PC-3 (cell line): Measurements from ENCODE around the gene GPR143. TPM values are rescaled to one million over a fixed set of nuclear protein-coding genes. Genes with fewer than 3 reads are reported as not detected.

ENCODE experiments used
- ATAC-seq: fragments of 200-7000 bp; cut with Tn5 transposase; 2 replicates; pipeline ENCODE4 v1.9.1; 2020; ENCODE audit warnings: mild to moderate bottlenecking, moderate library complexity
- BruUV-seq: library from RNA; stranded (reverse); fragments of 400-500 nt; replicated peaks from 2 replicates; lab custom pipeline; 2021; lab: Mats Ljungman, UMichigan
- CTCF ChIA-PET: fragments of 300-600 bp; sonication (Branson Sonifier 250); formaldehyde crosslinking; loops from one replicate; lab custom pipeline; 2022; ENCODE audit warnings: antibody characterized with exemption; lab: Charles Lee
- POLR2A ChIA-PET: fragments of 300-600 bp; sonication (Branson Sonifier 250); formaldehyde crosslinking; loops from one replicate; lab custom pipeline; 2022; ENCODE audit warnings: antibody characterized with exemption; ENCODE audit not compliant: unreplicated experiment; lab: Charles Lee
- DNase-seq: peaks from one replicate; pipeline ENCODE4 v3.0.0-alpha.2; 2015
- H2AFZ ChIP-seq: fragments of 300-600 bp; sonication (generic); 2 replicates; pipeline ENCODE4 v1.6.0; 2016; ENCODE audit warnings: antibody characterized with exemption, low read length
- H3F3A ChIP-seq: fragments of 300-600 bp; sonication (generic); one replicate; pipeline ENCODE4 v1.6.0; 2017; ENCODE audit warnings: antibody characterized with exemption, low read length, control low read depth, mild to moderate bottlenecking; ENCODE audit not compliant: unreplicated experiment
- H3K27ac ChIP-seq: fragments of 300-600 bp; sonication (generic); 2 replicates; pipeline ENCODE4 v1.5.1; 2016; ENCODE audit warnings: mild to moderate bottlenecking, low read length
- H3K27me3 ChIP-seq: fragments of 300-600 bp; sonication (generic); 2 replicates; pipeline ENCODE4 v1.6.1; 2016; ENCODE audit warnings: low read length, mixed read lengths
- H3K36me3 ChIP-seq: fragments of 300-600 bp; sonication (generic); 2 replicates; pipeline ENCODE4 v1.6.1; 2016; ENCODE audit warnings: low read depth, mixed run types, low read length, mixed read lengths
- H3K4me1 ChIP-seq: fragments of 300-600 bp; sonication (generic); 2 replicates; pipeline ENCODE4 v1.5.1; 2016; ENCODE audit warnings: low read length; ENCODE audit not compliant: insufficient read depth
- H3K4me2 ChIP-seq: fragments of 300-600 bp; sonication (generic); 2 replicates; pipeline ENCODE4 v1.6.0; 2016; ENCODE audit warnings: low read length
- H3K4me3 ChIP-seq: fragments of 300-600 bp; sonication (generic); 2 replicates; pipeline ENCODE4 v1.5.1; 2016; ENCODE audit warnings: mild to moderate bottlenecking, low read length, mixed read lengths
- H3K79me2 ChIP-seq: fragments of 300-600 bp; sonication (generic); 2 replicates; pipeline ENCODE4 v1.6.1; 2017; ENCODE audit warnings: low read length, mixed read lengths
- H3K9ac ChIP-seq: fragments of 300-600 bp; sonication (generic); 2 replicates; pipeline ENCODE4 v1.6.0; 2016; ENCODE audit warnings: mild to moderate bottlenecking, low read length
- H3K9me2 ChIP-seq: fragments of 300-600 bp; sonication (generic); replicated peaks from 2 replicates; pipeline ENCODE4 v1.6.1; 2016; ENCODE audit warnings: mixed run types, low read length, mixed read lengths
- H3K9me3 ChIP-seq: fragments of 300-600 bp; sonication (generic); 2 replicates; pipeline ENCODE4 v1.6.1; 2016; ENCODE audit warnings: low read length, mixed read lengths
- H4K20me1 ChIP-seq: fragments of 300-600 bp; sonication (generic); 2 replicates; pipeline ENCODE4 v1.6.1; 2016; ENCODE audit warnings: low read length, mixed read lengths
- CTCF ChIP-seq: fragments of 300-600 bp; sonication (generic); conservative IDR thresholded peaks from 2 replicates; pipeline ENCODE4 v1.5.1; 2017; ENCODE audit warnings: antibody characterized with exemption, low read depth, mild to moderate bottlenecking, low read length
- EZH2 ChIP-seq: fragments of 300-600 bp; sonication (generic); IDR thresholded peaks from one replicate; pipeline ENCODE4 v1.6.1; 2017; ENCODE audit warnings: antibody characterized with exemption, mild to moderate bottlenecking, low read length; ENCODE audit not compliant: unreplicated experiment
- EZH2phosphoT487 ChIP-seq: fragments of 300-600 bp; sonication (generic); IDR thresholded peaks from 2 replicates; pipeline ENCODE4 v1.6.1; 2018; ENCODE audit warnings: mild to moderate bottlenecking, antibody characterized with exemption, low read length, borderline replicate concordance
- intact Hi-C: fragments of 100-400 bp; cut with micrococcal nuclease; formaldehyde crosslinking; loops from 2 replicates; pipeline ENCODE4 v1.9.0; 2023
- total RNA-seq: library from RNA; depleted of rRNA; stranded (reverse); fragments of >200 nt; gene quantifications from 2 replicates; pipeline ENCODE4 v1.2.3, GENCODE V29; 2014

The GPR143 gene
- total RNA-seq, 1 experiment from 2014 or later = 0.47 TPM

DNA sequence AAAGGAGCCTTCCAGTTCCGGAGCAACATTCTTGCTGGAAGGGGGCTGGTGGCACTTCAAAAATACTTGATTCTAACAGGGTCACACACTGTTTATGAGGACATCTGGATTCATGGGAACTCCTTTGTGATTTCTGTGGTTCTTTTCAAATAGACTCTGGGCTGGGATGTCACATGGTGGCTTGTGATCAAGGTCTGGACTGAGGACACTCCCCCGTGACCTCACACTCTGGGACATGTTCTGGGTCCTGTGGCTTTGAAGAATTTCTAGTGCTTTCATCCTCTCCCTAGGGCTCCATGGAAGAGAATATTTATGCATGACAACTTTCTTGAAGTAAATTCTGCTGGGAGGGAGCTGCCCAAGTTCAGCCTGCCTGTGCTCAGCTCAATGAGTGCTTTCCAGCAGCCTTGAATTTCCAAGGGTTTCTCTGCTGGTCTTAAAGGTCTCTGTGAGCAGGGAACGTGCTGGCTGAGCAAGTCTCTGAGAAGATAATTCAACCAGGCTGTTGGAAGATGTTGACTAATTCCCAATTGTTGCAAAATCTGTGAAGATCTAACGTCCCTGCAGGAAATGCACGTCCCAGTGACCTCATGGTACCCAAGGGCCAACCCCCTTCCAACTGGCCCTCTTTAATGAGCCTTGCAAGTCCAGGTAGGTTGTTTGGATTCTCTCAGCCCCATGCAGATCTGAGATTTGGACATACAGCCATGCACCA is 36.3 kb downstream of the GPR143 start:
- intact Hi-C loops = loop anchor here (10.0 kb wide), 1 partner anchor 145 kb away; no protein-coding TSS in a partner anchor
- no peak for ATAC-seq
- Histone ChIP-seq H3K9me2 (no peaks in the 10 kb centered on the region), H3K4me2 (no peak overlapping the region), H3K9me3 (no peaks in the 10 kb centered on the region), H3F3A (no peaks in the 10 kb centered on the region), H3K9ac (no peak overlapping the region), H3K36me3 (no peaks in the 10 kb centered on the region), H3K27ac (no peak overlapping the region), H4K20me1 (no peaks in the 10 kb centered on the region), H3K27me3 (no peaks in the 10 kb centered on the region), H3K79me2 (no peaks in the 10 kb centered on the region), H3K4me1 (no peaks in the 10 kb centered on the region), H3K4me3 (no peak overlapping the region), H2AFZ (no peak overlapping the region)
- DNase-seq = no peak
- ChIA-PET CTCF (no interaction called here), POLR2A (no interaction called here)
- BruUV-seq = no TSS peak
- TF ChIP-seq CTCF (no peak), EZH2 (no peak), EZH2phosphoT487 (no peak)

DNA sequence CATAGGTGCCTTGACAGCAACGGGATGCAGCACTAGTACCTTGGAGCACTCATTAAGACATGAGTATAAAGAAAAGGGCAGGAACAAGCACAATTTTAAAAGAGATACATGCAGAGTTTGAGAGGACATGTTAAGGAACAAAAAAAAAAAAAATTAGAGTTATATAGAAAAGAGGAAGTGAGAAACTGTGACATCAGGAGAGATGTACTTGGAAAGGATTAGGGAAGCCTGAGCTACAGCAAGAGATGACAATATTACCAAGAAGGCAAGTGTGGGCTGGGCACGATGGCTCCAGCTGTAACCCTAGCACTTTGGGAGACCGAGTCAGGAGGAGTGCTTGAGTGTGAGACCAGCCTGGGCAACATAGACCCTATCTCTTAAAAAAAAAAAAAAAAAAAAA is 37.4 kb downstream of the GPR143 start:
- Histone ChIP-seq H2AFZ (no peak overlapping the region), H3K9me3 (no peaks in the 10 kb centered on the region), H3K4me3 (no peak overlapping the region), H3K9me2 (no peaks in the 10 kb centered on the region), H3K27ac (no peak overlapping the region), H3K4me1 (no peaks in the 10 kb centered on the region), H3K9ac (no peak overlapping the region), H3K36me3 (no peaks in the 10 kb centered on the region), H3F3A (no peaks in the 10 kb centered on the region), H3K79me2 (no peaks in the 10 kb centered on the region), H4K20me1 (no peaks in the 10 kb centered on the region), H3K27me3 (no peaks in the 10 kb centered on the region), H3K4me2 (no peak overlapping the region)
- no TSS peak for BruUV-seq
- intact Hi-C loops = loop anchor here (10.0 kb wide), 1 partner anchor 147 kb away; no protein-coding TSS in a partner anchor
- TF ChIP-seq CTCF = no peak
- no peak for TF ChIP-seq EZH2phosphoT487
- no peak for TF ChIP-seq EZH2
- DNase-seq (no peak), ATAC-seq (no peak)
- POLR2A ChIA-PET = no interaction called here
- CTCF ChIA-PET = no interaction called here

GRCh38 chrX:9724711-9725110 is 40.9 kb downstream of the GPR143 start:
- Histone ChIP-seq H3K79me2 (no peaks in the 10 kb centered on the region), H3K4me1 (no peaks in the 10 kb centered on the region), H2AFZ (no peak overlapping the region), H3K9me3 (no peaks in the 10 kb centered on the region), H3K4me2 (no peak overlapping the region), H4K20me1 (no peaks in the 10 kb centered on the region), H3K9me2 (no peaks in the 10 kb centered on the region), H3K27ac (no peak overlapping the region), H3F3A (no peaks in the 10 kb centered on the region), H3K4me3 (no peak overlapping the region), H3K9ac (no peak overlapping the region), H3K36me3 (peaks cover 6% of the 10 kb centered on the region; the same call in 1 of the 2 replicates), H3K27me3 (no peaks in the 10 kb centered on the region)
- intact Hi-C loops = loop anchor here (10.0 kb wide), 1 partner anchor 150 kb away; no protein-coding TSS in a partner anchor
- POLR2A ChIA-PET = no interaction called here
- no peak for DNase-seq
- TF ChIP-seq EZH2phosphoT487 (no peak), EZH2 (no peak), CTCF (no peak)
- no TSS peak for BruUV-seq
- CTCF ChIA-PET = no interaction called here
- ATAC-seq = no peak; the same call in 1 of the 2 replicates
